ENCODE results near the gene ANKS1A. TPM values are rescaled to one million over a fixed set of nuclear protein-coding genes. Genes with fewer than 3 reads are reported as not detected.

ANKS1A gene
- total and polyA plus RNA-seq, 12 donors, result 7.1 to 36.3 (median 29.9) TPM

DNA sequence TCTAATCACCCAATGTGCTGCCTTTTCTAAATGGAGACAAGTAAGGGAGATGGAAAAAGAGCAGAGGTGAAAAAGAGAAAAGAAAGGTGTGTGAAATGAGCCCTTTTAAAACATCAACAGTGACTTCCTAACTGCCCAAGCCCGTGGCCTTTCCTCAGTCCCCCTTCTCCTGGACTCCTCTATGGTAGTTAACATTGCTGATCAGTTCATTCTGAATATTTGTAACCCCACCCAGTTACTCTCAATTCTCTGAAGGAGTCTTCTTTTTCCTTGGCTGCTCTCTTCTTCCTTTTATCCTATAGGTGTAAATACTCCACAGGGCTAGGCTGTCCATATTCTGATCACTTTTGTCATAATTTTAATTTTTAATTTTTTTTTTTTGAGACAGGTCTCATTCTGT lies 28.3 kb upstream of the ANKS1A start:
- Histone ChIP-seq H3K36me3 (peaks cover 0 to 98% (median 46%) of the 10 kb centered on the region in 9 donors), H3K27ac (no peak overlapping the region), H3K4me1 (peaks cover 0 to 29% (median 14%) of the 10 kb centered on the region in 9 donors), H3K9me3 (no peaks in the 10 kb centered on the region), H3K4me3 (no peak overlapping the region), H3K27me3 (no peaks in the 10 kb centered on the region)
- WGBS, 2 donors, result 86 to 97% methylated on average over 1 of the region's 1 CpG
- TF ChIP-seq, protein P1, sequence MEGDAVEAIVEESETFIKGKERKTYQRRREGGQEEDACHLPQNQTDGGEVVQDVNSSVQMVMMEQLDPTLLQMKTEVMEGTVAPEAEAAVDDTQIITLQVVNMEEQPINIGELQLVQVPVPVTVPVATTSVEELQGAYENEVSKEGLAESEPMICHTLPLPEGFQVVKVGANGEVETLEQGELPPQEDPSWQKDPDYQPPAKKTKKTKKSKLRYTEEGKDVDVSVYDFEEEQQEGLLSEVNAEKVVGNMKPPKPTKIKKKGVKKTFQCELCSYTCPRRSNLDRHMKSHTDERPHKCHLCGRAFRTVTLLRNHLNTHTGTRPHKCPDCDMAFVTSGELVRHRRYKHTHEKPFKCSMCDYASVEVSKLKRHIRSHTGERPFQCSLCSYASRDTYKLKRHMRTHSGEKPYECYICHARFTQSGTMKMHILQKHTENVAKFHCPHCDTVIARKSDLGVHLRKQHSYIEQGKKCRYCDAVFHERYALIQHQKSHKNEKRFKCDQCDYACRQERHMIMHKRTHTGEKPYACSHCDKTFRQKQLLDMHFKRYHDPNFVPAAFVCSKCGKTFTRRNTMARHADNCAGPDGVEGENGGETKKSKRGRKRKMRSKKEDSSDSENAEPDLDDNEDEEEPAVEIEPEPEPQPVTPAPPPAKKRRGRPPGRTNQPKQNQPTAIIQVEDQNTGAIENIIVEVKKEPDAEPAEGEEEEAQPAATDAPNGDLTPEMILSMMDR (IDR thresholded peaks at IDR 0.05), result no peak
- intact Hi-C loops (cut with DNase I), result loop anchor here in 2 of 10 donors (2.0 to 10.0 kb wide), 2 partner anchors 26 to 96 kb away; no protein-coding TSS in a partner anchor
- DNase-seq, result no peak
- no peak for ATAC-seq

DNA sequence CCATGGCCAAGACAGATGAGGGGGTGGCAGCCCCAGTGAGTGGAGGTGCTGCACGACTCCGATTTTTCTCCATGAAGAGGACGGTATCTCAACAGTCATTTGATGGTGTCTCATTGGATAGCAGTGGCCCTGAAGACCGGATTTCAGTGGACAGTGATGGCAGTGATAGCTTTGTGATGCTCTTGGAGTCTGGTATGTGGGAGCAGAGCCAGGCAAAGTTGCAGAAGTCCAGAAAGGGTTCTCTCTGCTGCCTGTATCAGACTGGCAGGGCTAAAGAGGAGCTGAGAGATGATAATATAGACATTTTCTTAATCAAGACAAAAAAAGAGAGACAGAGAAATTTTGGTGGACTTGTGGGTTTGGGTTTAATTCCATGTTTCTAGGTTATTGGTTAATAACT lies 25.0 kb upstream of the ANKS1A start:
- ATAC-seq, result peak in 6 of 8 donors; percentile 33 to 61 (median 42)
- H3K4me1 ChIP-seq, result peaks cover 0 to 35% (median 19%) of the 10 kb centered on the region in 9 donors
- peaks cover 0 to 93% (median 30%) of the 10 kb centered on the region in 9 donors for H3K36me3 ChIP-seq
- DNase-seq, result no peak
- intact Hi-C loops (cut with DNase I), result loop anchor here in 1 of 10 donors (10.0 kb wide), 1 partner anchor 99 kb away; no protein-coding TSS in a partner anchor
- TF ChIP-seq, protein P1 (IDR thresholded peaks at IDR 0.05), result no peak
- H3K27me3 ChIP-seq, result no peaks in the 10 kb centered on the region
- H3K9me3 ChIP-seq, result no peaks in the 10 kb centered on the region
- peak overlapping the region in 9 of 10 donors; percentile 40 to 76 (median 68) for H3K27ac ChIP-seq
- H3K4me3 ChIP-seq, result no peak overlapping the region
- 52 to 67% methylated on average over 4 of the region's 4 CpGs for WGBS, 2 donors

DNA sequence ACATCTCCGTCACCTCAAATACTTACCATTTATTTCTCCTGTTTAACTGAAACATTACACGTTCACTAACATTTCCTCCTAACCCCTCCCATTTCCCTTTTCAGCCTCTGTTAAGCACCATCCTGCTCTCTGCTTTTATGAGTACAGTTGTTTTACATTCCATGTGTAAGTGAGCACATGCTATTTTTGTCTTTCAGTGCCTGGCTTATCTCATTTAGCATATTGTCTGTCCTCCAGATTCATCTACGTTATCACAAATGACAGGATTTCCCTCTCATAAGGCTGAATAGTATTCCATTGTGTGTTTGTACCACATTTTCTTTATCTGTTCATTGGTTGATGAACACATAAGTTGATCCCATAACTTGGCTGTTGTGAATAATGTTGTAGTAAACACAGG lies 23.9 kb upstream of the ANKS1A start:
- Histone ChIP-seq H3K27ac (peak overlapping the region; percentile 15 to 76 (median 64)), H3K4me3 (no peak overlapping the region), H3K27me3 (no peaks in the 10 kb centered on the region), H3K36me3 (peaks cover 0 to 93% (median 26%) of the 10 kb centered on the region in 9 donors), H3K9me3 (no peaks in the 10 kb centered on the region), H3K4me1 (peaks cover 0 to 35% (median 19%) of the 10 kb centered on the region in 9 donors)
- WGBS, 2 donors, result 31 to 32% methylated on average over 3 of the region's 3 CpGs
- ATAC-seq (peak; percentile 64 to 88 (median 80)), DNase-seq (no peak)
- intact Hi-C loops (cut with DNase I), result loop anchor here in 2 of 10 donors (5.0 to 10.0 kb wide), 2 partner anchors 100 to 282 kb away; no protein-coding TSS in a partner anchor
- TF ChIP-seq, protein P1 (IDR thresholded peaks at IDR 0.05), result no peak

DNA sequence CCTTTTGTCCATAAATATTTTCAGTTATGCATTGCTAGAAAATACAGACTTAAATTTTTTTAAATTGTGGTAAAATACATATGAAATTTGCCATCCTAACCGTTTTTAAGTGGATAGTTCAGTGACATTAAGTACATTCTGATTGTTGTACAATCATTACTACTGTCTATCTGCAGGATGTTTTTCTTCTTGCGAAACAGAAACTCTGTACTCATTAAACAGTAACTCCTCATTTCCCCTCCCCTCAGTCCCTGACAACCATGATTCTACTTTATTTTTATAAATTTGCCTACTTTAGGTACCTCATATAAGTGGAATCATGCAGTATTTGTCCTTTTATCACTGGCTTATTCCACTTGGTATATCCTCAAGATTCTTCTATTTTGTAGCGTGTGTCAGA lies 22.5 kb upstream of the ANKS1A start:
- no peaks in the 10 kb centered on the region for H3K27me3 ChIP-seq
- ATAC-seq (no peak), DNase-seq (no peak)
- peaks cover 0 to 93% (median 21%) of the 10 kb centered on the region in 9 donors for H3K36me3 ChIP-seq
- no peaks in the 10 kb centered on the region for H3K9me3 ChIP-seq
- TF ChIP-seq, protein P1 (IDR thresholded peaks at IDR 0.05), result no peak
- intact Hi-C loops (cut with DNase I), result loop anchor here in 2 of 10 donors (5.0 to 10.0 kb wide), 2 partner anchors 102 to 281 kb away; no protein-coding TSS in a partner anchor
- H3K4me1 ChIP-seq, result peaks cover 0 to 35% (median 19%) of the 10 kb centered on the region in 9 donors
- H3K27ac ChIP-seq, result peak overlapping the region in 3 of 10 donors; percentile 48 to 76 (median 75)
- no peak overlapping the region for H3K4me3 ChIP-seq
- 82 to 85% methylated on average over 3 of the region's 3 CpGs for WGBS, 2 donors
